Measurements from ENCODE around the gene UFD1.

The UFD1 gene

DNA sequence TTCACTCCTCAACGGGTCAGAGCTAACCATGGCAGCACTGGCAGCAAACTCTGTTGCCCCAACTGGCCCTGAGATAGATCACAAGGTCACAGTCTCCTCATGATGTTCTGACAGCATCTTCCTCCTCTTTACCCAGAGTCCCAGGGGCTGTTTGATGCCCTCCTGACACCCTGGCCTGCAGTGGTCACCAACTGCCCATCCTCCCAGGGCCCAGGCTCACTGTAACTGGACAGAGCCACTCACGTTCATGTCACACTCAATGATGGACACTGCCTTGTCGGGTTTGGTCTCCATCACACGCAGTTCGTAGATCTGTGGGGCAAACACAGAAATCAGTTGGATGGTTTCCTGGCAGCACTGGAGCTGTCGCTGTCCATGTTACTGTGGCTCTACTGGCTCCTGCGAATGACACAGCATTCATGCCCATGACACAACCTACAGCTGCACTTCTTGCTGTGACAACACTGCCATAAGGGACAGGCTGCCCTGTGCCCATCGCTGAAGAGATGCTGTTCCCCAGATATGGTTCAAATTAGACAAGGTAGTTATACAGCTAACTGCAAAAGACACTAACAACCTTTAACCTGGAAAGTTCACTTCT, 21.1 kb downstream of the UFD1 start:
- no peak overlapping the region for H3K27ac ChIP-seq

DNA sequence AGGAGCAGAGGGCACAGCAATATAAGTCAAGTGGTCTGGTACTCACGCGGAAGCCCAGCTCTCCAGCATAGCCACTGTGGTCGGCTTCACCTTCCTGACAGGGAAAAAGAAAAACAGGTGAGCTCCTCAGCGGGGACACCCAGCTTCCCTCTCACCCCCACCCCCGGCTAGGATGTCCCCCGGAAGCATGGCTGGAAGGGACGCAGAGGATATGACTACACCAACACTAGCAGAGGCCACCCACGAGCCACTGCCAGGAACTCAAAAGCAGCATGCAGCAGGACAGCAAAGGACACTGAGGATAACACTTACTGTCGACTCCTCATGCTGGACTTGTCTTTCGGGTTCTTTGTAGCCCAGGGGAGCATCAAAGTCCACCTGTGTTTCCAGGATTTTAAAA, 22.5 kb downstream of the UFD1 start:
- H3K27ac ChIP-seq = no peak overlapping the region

More for the DNA sequence above, 21.1 kb downstream of the UFD1 start:
- TF ChIP-seq, protein P1, sequence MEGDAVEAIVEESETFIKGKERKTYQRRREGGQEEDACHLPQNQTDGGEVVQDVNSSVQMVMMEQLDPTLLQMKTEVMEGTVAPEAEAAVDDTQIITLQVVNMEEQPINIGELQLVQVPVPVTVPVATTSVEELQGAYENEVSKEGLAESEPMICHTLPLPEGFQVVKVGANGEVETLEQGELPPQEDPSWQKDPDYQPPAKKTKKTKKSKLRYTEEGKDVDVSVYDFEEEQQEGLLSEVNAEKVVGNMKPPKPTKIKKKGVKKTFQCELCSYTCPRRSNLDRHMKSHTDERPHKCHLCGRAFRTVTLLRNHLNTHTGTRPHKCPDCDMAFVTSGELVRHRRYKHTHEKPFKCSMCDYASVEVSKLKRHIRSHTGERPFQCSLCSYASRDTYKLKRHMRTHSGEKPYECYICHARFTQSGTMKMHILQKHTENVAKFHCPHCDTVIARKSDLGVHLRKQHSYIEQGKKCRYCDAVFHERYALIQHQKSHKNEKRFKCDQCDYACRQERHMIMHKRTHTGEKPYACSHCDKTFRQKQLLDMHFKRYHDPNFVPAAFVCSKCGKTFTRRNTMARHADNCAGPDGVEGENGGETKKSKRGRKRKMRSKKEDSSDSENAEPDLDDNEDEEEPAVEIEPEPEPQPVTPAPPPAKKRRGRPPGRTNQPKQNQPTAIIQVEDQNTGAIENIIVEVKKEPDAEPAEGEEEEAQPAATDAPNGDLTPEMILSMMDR (conservative IDR thresholded peaks at IDR 0.05) = no peak

DNA sequence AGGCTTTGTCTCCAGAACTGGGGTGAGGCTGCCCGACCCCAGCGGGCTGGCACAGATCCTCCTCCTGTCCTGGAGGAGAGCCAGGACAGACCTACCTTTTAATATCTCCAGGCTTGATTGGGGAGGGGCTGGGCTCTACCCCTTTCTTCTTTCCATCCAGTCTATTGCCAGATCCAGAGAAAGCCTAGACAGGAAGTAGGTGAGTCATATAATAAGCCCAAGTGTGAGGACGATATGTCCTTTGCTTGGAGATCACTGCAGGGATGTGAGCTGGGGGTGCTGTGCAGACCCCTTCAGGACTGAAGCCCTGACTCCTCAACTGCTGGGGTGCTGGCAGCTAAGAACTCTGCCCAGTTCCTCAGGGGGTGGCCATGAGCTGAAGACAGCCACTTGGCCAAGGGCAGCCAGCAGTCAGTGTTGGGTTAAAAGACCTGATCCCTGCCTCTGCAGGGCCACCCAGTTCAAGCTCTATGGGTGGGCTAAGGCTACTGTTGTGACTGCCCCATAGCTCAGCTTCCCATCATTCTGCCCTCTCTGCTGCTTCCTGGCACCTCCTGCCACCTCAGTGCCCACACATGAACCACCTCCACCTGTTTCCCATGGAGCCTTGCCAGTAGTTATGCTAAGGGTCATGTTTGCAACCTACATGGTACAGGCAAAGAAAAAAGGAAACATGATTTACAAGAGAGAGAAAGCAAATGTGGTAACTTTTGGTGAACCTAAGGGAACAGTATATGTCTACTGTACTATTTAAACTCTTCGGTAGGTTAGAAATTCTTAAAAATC, 23.2 kb downstream of the UFD1 start:
- no peak overlapping the region for H3K27ac ChIP-seq
- TF ChIP-seq, protein P1 (conservative IDR thresholded peaks at IDR 0.05) = no peak

More for the DNA sequence above, 22.5 kb downstream of the UFD1 start:
- TF ChIP-seq, protein P1 (conservative IDR thresholded peaks at IDR 0.05) = no peak

DNA sequence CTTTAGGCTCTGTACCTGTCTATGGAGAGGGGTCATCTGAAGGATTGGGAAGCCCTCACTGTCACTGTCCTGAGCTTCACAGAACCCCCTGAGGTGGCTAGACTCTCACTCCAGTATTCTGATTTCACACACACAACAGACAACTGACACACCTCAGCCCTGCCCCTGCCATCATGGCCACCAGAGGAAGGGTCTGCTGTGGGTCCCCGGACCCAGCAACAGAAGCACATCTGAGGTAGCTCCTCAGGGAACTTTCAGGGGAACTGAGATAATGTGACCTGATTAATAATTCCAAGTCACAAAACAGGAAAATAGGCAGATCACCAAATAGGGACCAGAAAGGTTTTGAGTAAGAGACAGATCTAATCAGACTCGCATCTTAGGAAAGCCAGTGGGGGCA, 24.0 kb downstream of the UFD1 start:
- TF ChIP-seq, protein P1 (conservative IDR thresholded peaks at IDR 0.05) = no peak
- no peak overlapping the region for H3K27ac ChIP-seq

DNA sequence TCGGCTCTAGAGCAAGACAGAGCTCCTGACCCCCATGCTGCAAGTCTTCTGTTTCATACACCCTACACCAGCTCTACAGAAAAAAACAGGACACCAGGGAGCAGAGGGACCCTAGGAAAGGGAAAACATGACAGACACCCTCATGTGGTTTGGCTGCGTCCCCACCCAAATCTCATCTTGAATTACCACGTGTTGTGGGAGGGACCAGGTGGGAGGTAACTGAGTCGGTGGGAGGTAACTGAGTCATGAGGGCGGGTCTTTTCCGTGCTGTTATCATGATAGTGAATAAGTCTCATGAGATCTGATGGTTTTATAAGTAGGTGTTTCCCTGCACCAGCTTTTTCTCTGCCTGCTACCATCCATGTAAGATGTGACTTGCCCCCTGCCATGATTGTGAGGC, 24.8 kb downstream of the UFD1 start:
- H3K27ac ChIP-seq = no peak overlapping the region
- TF ChIP-seq, protein P1 (conservative IDR thresholded peaks at IDR 0.05) = no peak

DNA sequence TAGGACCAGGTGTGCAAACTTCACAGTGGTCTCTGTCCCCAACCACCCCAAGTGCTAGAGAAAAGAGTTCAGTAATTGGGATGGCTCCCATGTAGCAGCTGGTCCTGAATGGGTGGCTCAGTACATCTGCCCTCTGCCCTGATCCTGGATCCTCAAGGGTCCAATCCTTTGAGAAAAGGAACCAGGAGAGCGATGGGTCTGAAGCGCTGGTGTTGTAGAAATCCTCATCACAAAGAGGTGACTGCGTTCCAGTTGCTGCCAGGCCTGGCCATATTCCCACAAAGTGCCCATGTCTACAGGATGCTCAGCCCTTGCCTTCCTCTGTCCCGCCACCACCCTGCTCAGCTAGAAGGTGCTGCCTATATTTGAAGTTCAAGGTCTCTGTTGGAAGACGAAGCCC, 25.3 kb downstream of the UFD1 start:
- TF ChIP-seq, protein P1 (conservative IDR thresholded peaks at IDR 0.05) = no peak
- H3K27ac ChIP-seq = no peak overlapping the region

DNA sequence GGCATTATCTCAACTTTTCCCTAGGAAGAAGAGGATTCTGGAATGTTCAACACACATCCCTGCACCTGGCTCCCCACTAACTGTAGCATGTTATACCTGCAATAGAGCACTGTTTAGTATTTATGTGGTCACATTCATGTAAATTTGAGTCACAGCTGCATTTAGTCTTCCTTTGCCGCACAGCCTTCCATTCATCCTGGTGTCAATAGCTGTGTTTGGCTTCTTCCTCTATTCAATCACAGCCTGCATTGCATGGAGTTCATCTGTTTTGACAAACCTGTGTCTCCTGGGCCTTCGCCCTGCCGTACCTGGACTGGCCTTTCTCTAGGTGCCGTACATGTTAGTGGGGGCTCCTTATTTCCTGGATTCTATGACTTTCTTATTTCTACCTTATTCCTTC, 27.4 kb downstream of the UFD1 start:
- TF ChIP-seq, protein P1 (conservative IDR thresholded peaks at IDR 0.05) = no peak
- H3K27ac ChIP-seq = no peak overlapping the region
